SH-SY5Y (cell line): Measurements from ENCODE around the gene SLC26A11.

ENCODE experiments used
- GATA2 ChIP-seq: IDR thresholded peaks from 2 replicates; pipeline ENCODE4 v1.6.1; 2011; ENCODE audit warnings: mild to moderate bottlenecking, low read depth, low read length
- GATA3 ChIP-seq: IDR thresholded peaks from 2 replicates; pipeline ENCODE4 v1.6.1; 2011; ENCODE audit warnings: low read depth, mild to moderate bottlenecking, low read length, moderate library complexity

GRCh38 chr17:80294653-80295052 lies 74.4 kb downstream of the SLC26A11 start:
- no peak for TF ChIP-seq GATA2
- TF ChIP-seq GATA3 = no peak
